Measurements from ENCODE around the gene MSI2. TPM values are rescaled to one million over a fixed set of nuclear protein-coding genes. Genes with fewer than 3 reads are reported as not detected.

The MSI2 gene
- total and polyA plus RNA-seq, 2 experiments from 2014 or later, result 18.9 to 41.8 TPM

DNA sequence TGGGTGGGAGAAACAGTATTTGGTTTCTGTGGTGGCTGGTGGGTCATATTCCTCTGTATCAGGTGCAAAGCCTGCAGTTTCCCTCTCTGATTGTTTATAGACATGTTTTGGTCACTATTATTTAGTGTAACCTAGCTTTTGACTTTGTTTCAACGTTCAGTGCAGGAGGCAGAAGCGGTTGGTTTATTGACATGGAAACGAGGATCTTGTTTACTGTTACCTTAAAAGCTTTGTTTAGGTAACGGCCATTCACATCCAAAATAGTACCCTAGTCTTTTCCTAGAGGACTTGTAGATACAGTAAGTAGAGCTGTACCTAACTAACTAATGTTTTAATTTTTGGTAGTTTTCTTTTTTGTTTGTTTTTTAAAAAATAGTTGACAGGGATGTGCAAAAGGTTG is 3.5 kb downstream of the MSI2 start:
- Mint-ChIP-seq H3K27ac (peak overlapping the region; percentile 68; the same call in 1 of the 2 replicates), H3K27me3 (ENCODE audit: insufficient read depth, low read depth, poor library complexity) (peaks cover 12% of the 10 kb centered on the region), H3K4me3 (peak overlapping the region; percentile 81), H3K9me3 (no peaks in the 10 kb centered on the region), H3K4me1 (peaks cover 50% of the 10 kb centered on the region), H3K36me3 (ENCODE audit: low read depth) (peaks cover 44% of the 10 kb centered on the region)
- peak overlapping the region; percentile 96 for H3K4me2 ChIP-seq
- peaks cover 31% of the 10 kb centered on the region for H3K79me2 ChIP-seq (replicated peaks; ENCODE audit: insufficient read depth)
- H3K4me3 ChIP-seq, result peak overlapping the region; percentile 86
- peak overlapping the region; percentile 24; the same call in 1 of the 2 replicates for H3K27ac ChIP-seq (ENCODE audit: low read depth)
- peaks cover 32% of the 10 kb centered on the region for H3K4me1 ChIP-seq (ENCODE audit: insufficient read depth)
- H3F3A ChIP-seq (replicated peaks; ENCODE audit: low read depth), result 0 out of 2 replicates have a peak, but pooled peaks cover under 1% of the 10 kb centered on the region
- no peak for TF ChIP-seq EZH2phosphoT487 (IDR thresholded peaks at IDR 0.05; ENCODE audit: unreplicated experiment)
- no peak for TF ChIP-seq EZH2 (IDR thresholded peaks at IDR 0.05; ENCODE audit: low read depth, unreplicated experiment)
- TF ChIP-seq JUNB (IDR thresholded peaks at IDR 0.05; ENCODE audit: unreplicated experiment), result no peak
- TF ChIP-seq ZNF114 (CRISPR knock-in tag; IDR thresholded peaks at IDR 0.05), result no peak
- TF ChIP-seq, protein P1, sequence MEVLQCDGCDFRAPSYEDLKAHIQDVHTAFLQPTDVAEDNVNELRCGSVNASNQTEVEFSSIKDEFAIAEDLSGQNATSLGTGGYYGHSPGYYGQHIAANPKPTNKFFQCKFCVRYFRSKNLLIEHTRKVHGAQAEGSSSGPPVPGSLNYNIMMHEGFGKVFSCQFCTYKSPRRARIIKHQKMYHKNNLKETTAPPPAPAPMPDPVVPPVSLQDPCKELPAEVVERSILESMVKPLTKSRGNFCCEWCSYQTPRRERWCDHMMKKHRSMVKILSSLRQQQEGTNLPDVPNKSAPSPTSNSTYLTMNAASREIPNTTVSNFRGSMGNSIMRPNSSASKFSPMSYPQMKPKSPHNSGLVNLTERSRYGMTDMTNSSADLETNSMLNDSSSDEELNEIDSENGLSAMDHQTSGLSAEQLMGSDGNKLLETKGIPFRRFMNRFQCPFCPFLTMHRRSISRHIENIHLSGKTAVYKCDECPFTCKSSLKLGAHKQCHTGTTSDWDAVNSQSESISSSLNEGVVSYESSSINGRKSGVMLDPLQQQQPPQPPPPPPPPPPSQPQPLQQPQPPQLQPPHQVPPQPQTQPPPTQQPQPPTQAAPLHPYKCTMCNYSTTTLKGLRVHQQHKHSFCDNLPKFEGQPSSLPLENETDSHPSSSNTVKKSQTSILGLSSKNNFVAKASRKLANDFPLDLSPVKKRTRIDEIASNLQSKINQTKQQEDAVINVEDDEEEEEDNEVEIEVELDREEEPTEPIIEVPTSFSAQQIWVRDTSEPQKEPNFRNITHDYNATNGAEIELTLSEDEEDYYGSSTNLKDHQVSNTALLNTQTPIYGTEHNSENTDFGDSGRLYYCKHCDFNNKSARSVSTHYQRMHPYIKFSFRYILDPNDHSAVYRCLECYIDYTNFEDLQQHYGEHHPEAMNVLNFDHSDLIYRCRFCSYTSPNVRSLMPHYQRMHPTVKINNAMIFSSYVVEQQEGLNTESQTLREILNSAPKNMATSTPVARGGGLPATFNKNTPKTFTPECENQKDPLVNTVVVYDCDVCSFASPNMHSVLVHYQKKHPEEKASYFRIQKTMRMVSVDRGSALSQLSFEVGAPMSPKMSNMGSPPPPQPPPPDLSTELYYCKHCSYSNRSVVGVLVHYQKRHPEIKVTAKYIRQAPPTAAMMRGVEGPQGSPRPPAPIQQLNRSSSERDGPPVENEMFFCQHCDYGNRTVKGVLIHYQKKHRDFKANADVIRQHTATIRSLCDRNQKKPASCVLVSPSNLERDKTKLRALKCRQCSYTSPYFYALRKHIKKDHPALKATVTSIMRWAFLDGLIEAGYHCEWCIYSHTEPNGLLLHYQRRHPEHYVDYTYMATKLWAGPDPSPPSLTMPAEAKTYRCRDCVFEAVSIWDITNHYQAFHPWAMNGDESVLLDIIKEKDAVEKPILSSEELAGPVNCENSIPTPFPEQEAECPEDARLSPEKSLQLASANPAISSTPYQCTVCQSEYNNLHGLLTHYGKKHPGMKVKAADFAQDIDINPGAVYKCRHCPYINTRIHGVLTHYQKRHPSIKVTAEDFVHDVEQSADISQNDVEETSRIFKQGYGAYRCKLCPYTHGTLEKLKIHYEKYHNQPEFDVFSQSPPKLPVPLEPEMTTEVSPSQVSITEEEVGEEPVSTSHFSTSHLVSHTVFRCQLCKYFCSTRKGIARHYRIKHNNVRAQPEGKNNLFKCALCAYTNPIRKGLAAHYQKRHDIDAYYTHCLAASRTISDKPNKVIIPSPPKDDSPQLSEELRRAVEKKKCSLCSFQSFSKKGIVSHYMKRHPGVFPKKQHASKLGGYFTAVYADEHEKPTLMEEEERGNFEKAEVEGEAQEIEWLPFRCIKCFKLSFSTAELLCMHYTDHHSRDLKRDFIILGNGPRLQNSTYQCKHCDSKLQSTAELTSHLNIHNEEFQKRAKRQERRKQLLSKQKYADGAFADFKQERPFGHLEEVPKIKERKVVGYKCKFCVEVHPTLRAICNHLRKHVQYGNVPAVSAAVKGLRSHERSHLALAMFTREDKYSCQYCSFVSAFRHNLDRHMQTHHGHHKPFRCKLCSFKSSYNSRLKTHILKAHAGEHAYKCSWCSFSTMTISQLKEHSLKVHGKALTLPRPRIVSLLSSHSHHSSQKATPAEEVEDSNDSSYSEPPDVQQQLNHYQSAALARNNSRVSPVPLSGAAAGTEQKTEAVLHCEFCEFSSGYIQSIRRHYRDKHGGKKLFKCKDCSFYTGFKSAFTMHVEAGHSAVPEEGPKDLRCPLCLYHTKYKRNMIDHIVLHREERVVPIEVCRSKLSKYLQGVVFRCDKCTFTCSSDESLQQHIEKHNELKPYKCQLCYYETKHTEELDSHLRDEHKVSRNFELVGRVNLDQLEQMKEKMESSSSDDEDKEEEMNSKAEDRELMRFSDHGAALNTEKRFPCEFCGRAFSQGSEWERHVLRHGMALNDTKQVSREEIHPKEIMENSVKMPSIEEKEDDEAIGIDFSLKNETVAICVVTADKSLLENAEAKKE (CRISPR knock-in tag; IDR thresholded peaks at IDR 0.05), result no peak
- no peak for TF ChIP-seq REST (IDR thresholded peaks at IDR 0.05; ENCODE audit: unreplicated experiment)
- TF ChIP-seq, protein P2, sequence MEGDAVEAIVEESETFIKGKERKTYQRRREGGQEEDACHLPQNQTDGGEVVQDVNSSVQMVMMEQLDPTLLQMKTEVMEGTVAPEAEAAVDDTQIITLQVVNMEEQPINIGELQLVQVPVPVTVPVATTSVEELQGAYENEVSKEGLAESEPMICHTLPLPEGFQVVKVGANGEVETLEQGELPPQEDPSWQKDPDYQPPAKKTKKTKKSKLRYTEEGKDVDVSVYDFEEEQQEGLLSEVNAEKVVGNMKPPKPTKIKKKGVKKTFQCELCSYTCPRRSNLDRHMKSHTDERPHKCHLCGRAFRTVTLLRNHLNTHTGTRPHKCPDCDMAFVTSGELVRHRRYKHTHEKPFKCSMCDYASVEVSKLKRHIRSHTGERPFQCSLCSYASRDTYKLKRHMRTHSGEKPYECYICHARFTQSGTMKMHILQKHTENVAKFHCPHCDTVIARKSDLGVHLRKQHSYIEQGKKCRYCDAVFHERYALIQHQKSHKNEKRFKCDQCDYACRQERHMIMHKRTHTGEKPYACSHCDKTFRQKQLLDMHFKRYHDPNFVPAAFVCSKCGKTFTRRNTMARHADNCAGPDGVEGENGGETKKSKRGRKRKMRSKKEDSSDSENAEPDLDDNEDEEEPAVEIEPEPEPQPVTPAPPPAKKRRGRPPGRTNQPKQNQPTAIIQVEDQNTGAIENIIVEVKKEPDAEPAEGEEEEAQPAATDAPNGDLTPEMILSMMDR (conservative IDR thresholded peaks at IDR 0.05; ENCODE audit: low read depth in 2 of 2), result no peak
- peak; percentile 35; the same call in 1 of the 2 replicates for TF ChIP-seq POLR2AphosphoS5 (IDR thresholded peaks at IDR 0.05; ENCODE audit: low read depth)
- no peak for TF ChIP-seq ZNF331 (CRISPR knock-in tag; IDR thresholded peaks at IDR 0.05; ENCODE audit: low read depth)
- TF ChIP-seq STAT1 (IDR thresholded peaks at IDR 0.05; ENCODE audit: unreplicated experiment), result no peak
- TF ChIP-seq NANOG (IDR thresholded peaks at IDR 0.05; ENCODE audit: borderline replicate concordance), result peak; percentile 70; the same call in 1 of the 2 replicates
- peaks cover 51% of the 10 kb centered on the region for H3K27me3 ChIP-seq (ENCODE audit: insufficient read depth)
- ATAC-seq (peak; percentile 22), DNase-seq (ENCODE audit: low spot score) (peak; percentile 81)
- peaks cover 40% of the 10 kb centered on the region for H4K20me1 ChIP-seq (replicated peaks; ENCODE audit: insufficient read depth)
- H2AFZ ChIP-seq, result no peak overlapping the region
- H3K36me3 ChIP-seq (ENCODE audit: insufficient read depth), result peaks cover 24% of the 10 kb centered on the region
- H3K9me2 ChIP-seq (ENCODE audit: insufficient read depth), result no peaks in the 10 kb centered on the region

Data from GM23338 (cell line).